Fibroblast of the aortic adventitia (primary cell): ENCODE results near the gene FBLN2. TPM values are rescaled to one million over a fixed set of nuclear protein-coding genes. Genes with fewer than 3 reads are reported as not detected.

ENCODE experiments used
- DNase-seq: peaks from one replicate; pipeline ENCODE4 v3.0.0-alpha.2; 2010; ENCODE audit warnings: low read depth
- H3K4me3 ChIP-seq: 2 replicates; pipeline ENCODE4 v1.5.1; 2011; ENCODE audit warnings: low read depth, mild to moderate bottlenecking, control low read depth, low read length, moderate library complexity
- total RNA-seq: library from RNA; depleted of rRNA; stranded (reverse); fragments of >200 nt; gene quantifications from 2 replicates; pipeline ENCODE4 v1.2.3, GENCODE V29; 2012; ENCODE audit warnings: low replicate concordance
- TF ChIP-seq, protein P1 (sequence below): IDR thresholded peaks from 2 replicates; pipeline ENCODE4 v1.5.1; 2011; ENCODE audit warnings: mild to moderate bottlenecking, low read length, control low read depth, inconsistent platforms; ENCODE audit not compliant: insufficient read depth

The FBLN2 gene
- total RNA-seq, 1 donor, result 452 TPM

DNA sequence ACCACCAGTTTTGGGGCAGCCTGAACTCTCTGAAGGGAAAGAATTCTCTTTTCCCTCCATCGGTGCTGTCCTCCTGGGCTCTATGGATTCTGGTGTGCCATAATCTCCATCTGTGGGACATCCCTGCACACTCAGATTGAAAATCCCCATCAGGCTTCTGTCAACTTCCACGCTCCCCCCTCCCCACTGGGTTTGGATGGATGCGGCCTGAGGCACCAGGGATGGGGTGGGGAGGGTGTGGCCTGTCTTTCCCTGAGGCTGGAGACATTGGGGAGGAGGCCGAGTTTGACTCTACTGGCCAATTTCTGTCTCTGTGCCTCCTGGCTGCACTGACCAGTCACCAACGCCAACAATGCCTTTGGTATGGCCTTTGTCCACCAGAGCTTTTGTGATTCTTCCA, 16.3 kb upstream of the FBLN2 start:
- DNase-seq, result no peak
- TF ChIP-seq, protein P1, sequence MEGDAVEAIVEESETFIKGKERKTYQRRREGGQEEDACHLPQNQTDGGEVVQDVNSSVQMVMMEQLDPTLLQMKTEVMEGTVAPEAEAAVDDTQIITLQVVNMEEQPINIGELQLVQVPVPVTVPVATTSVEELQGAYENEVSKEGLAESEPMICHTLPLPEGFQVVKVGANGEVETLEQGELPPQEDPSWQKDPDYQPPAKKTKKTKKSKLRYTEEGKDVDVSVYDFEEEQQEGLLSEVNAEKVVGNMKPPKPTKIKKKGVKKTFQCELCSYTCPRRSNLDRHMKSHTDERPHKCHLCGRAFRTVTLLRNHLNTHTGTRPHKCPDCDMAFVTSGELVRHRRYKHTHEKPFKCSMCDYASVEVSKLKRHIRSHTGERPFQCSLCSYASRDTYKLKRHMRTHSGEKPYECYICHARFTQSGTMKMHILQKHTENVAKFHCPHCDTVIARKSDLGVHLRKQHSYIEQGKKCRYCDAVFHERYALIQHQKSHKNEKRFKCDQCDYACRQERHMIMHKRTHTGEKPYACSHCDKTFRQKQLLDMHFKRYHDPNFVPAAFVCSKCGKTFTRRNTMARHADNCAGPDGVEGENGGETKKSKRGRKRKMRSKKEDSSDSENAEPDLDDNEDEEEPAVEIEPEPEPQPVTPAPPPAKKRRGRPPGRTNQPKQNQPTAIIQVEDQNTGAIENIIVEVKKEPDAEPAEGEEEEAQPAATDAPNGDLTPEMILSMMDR, result no peak
- H3K4me3 ChIP-seq, result no peak overlapping the region

DNA sequence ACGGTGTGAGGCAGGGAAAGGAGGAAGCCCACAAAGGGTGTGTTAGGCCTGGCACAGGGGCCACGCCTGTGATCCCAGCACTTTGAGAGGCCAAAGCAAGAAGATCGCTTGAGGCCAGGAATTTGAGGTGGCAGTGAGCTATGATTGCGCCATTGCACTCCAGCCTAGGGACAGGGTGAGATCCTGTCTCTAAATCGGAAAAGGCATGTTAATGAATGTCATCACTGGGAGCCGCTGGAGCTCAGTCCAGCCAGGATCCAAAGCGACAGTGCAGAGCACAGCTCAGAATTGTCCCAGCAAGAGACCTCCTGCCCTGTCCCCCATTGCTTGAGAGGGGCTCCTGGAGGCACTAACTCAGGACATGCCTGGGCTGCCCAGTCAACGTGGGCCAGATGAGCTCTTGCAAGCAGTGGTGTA, 15.0 kb upstream of the FBLN2 start:
- TF ChIP-seq, protein P1, result no peak
- H3K4me3 ChIP-seq, result no peak overlapping the region
- no peak for DNase-seq

DNA sequence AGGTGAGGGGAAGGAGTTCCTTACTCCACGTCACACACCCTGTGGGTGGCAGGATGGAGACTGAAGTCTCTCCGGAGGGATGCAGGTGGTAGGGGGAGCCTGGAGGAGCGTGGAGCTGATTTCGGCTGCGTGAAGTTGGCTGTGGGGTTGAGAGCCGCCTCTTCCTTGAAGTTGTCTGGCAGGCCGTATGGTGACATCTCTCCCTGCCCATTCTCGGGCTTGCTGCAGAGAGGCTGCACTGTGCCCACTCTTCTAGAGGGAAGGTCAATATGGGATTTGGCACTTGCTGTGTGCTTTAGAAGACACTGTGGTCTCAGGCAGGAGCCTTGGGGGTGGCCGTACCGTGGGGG, 13.4 kb upstream of the FBLN2 start:
- no peak overlapping the region for H3K4me3 ChIP-seq
- TF ChIP-seq, protein P1, result no peak
- no peak for DNase-seq

DNA sequence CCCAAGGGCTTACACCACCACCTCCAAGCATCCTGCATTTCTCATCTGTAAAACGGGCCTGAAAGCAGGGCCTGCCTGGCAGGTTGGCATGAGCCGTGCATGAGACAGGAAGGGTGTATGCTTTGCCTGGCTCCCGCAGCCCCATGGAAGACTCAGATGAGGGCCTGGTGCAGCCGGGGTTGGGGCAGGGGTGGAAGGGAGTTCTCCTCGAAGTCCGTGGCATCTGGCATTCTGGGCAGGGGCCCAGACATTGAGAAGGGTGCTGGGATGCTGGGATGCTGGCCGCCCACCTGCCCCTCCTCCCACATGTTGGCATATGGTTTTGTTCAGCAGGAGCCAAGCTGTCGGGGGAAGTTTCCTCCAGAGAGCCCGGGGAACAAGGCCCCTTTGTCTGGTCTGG, 13.0 kb upstream of the FBLN2 start:
- no peak for DNase-seq
- TF ChIP-seq, protein P1, result no peak
- no peak overlapping the region for H3K4me3 ChIP-seq

DNA sequence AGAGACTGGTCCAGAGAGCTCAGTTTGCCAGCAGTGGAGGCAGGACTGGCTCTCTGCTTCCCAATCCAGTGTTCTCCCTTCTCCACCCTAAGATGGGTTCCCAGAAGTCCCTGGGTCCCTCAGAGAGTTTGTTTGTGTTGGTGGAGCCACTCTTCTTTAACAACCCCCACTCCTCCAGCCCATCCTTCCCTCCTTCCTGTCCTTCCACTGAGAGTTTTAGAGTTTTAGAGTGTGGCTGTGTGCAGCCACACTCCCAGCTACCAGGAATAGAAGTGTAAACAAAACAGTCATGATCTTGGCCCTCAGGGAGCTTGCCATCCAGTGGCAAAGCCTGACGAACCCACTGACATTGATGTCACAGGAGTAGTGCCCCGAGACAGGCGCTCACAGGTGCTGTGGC, 12.5 kb upstream of the FBLN2 start:
- H3K4me3 ChIP-seq, result no peak overlapping the region
- TF ChIP-seq, protein P1, result no peak
- no peak for DNase-seq

DNA sequence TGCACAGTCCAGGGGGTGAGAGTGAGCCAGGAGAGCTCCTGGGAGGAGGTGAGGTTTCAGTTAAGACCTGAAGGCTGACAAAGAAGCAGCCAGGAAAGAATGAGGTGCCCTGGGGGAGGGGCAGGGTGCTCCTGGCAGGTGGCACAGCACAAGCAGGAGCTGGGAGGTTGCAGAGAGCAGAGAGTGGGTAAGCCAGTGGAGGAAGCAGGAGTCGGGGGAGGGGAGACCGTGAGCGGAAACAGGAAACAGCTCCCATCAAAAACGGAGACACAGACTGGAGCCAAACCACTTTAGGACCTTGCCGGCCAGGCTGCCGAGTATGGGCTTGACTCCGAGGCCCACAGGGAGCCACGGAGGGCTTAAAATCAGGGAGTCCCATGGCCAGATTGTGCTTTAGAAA, 12.1 kb upstream of the FBLN2 start:
- DNase-seq, result no peak
- TF ChIP-seq, protein P1, result no peak
- H3K4me3 ChIP-seq, result no peak overlapping the region

DNA sequence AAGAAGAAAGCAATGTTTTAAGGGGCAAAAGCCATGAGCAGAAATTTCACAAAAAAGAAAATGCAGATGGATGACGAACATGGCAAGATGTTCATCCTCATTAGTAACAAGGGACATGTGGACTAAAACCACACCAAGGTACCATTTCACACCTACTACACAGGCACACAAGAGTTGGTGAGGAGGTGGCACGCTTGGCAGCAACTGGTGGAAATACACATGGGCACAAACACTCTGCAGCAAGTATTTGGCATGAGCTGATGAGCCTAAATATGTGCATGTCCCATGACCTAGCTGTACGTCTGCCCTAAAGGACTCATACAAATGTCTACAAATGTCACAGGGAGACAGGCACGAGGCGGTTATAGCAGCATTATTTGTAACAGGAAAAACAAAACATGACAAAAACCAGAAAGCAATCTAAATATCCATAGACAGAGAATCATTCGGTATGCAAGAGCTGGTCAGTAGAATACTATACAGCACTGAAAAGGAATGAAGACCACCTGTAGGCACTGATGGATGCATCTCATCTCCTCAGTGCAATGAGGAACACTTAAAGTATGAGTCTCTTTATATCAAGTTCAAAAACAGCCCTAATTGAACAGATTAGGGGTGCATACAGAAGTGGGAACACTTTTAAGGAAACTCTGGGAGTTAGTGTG, 11.5 kb upstream of the FBLN2 start:
- H3K4me3 ChIP-seq, result no peak overlapping the region
- DNase-seq, result no peak
- TF ChIP-seq, protein P1, result no peak
